GM12801 (cell line): Measurements from ENCODE around the gene CEP44.

Experiments used
- TF ChIP-seq, protein P1 (sequence below): IDR thresholded peaks from one replicate; pipeline ENCODE4 v1.5.1; 2011; ENCODE audit warnings: control low read depth; ENCODE audit not compliant: insufficient read length; ENCODE audit errors: extremely low read depth

The CEP44 gene

DNA sequence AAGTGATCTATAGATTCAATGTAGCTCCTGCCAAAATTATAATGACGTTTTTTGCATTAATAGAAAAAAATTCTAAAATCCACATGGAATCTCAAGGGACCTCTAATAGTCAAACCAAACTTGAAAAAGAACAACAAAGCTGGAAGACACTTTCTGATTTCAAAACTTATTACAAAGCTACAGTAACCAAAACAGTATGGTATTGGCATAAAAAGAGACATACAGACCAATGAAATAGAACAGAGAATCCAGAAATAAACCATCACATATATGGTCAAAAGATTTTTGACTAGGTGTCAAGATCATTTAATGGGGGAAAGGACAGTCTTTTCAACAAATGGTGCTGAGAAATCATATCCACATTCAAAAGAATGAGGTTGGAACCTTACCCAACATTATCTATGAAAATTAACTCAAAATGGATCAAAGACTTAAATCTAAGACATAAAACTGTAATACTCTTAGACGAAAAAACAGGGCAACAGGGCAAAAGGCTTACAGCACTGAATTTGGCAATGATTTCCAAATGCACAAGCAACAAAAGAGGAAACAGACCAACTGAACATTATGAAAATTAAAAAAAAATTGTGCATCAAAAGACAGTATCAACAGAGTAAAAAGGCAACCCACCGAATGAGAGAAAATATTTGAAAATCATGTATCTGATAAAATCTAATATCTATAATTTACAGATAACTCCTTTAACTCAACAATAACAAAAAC is 4.1 kb upstream of the CEP44 start:
- TF ChIP-seq, protein P1, sequence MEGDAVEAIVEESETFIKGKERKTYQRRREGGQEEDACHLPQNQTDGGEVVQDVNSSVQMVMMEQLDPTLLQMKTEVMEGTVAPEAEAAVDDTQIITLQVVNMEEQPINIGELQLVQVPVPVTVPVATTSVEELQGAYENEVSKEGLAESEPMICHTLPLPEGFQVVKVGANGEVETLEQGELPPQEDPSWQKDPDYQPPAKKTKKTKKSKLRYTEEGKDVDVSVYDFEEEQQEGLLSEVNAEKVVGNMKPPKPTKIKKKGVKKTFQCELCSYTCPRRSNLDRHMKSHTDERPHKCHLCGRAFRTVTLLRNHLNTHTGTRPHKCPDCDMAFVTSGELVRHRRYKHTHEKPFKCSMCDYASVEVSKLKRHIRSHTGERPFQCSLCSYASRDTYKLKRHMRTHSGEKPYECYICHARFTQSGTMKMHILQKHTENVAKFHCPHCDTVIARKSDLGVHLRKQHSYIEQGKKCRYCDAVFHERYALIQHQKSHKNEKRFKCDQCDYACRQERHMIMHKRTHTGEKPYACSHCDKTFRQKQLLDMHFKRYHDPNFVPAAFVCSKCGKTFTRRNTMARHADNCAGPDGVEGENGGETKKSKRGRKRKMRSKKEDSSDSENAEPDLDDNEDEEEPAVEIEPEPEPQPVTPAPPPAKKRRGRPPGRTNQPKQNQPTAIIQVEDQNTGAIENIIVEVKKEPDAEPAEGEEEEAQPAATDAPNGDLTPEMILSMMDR: no peak

DNA sequence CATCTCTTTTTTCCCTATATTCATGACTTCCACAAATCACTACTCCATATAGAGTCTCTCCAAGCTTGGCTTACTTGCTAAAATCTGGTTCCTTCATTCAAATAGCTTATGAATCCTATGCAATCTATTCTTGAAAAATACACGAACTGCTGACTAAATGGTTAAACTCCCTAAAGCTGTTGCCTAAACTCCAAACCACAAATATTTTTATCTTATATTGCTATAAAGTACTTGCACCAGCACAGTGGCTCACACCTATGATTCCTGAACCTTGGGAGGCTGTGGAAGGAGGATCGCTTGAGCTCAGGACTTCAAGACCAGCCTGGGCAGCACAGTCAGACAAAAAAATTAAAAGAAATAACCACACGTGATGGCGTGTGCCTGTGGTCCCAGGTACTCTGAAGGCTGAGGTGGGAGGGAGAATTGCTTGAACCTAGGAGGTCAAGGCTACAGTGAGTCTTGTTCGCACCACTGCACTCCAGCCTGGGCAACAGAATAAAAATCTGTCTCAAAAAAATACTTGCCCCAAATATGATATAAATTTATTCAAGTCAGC is 2.5 kb upstream of the CEP44 start:
- TF ChIP-seq, protein P1: no peak

DNA sequence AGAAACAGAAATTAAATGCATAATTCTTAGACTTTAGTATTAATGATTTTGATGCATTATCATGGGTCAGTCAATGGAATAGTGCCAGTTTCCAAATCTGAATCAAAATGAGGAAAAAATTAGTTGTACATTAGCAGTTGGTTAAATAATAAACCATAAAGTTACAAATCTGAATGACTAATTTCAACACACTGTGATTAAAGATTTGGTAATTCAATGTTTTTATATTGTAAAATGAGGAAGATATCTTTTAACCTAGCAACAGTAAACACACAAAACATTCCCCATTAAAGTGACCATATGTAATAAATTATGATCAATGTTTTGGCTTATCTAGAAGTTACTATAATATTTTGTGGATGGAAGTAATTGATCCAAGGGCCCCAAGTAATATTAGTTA is 1.8 kb upstream of the CEP44 start:
- TF ChIP-seq, protein P1: no peak

DNA sequence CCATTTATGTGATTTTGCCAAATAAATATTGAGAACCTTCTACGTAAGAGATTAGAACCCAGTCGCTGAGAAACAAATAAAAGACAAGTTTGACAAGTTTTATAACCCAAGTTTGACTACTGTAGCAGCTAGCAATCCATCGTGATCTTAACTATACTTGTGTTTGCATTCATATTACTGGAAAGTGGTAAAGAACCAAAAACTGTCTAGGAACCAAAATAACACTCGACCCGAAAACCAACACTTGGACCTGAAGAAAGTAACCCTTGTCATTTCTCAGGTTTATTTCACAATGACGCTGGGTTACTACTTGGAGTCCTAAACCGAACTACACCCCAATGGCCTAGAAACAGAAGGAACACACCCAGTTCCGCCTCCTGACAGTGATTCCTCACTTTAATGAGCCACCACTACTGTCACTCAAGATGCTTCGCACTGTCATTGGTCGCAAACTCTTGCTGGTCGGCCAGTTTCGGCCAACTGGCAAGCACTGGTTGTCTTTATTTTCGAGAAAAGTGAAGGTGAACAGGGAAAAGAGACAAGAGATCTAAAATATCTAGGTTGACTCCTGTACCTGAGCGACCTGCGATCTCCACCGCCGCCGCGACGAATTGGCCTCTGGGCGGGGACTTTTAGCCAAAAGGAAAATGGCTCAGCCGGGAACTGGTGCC is 740 bp upstream of the CEP44 start:
- TF ChIP-seq, protein P1: no peak

DNA sequence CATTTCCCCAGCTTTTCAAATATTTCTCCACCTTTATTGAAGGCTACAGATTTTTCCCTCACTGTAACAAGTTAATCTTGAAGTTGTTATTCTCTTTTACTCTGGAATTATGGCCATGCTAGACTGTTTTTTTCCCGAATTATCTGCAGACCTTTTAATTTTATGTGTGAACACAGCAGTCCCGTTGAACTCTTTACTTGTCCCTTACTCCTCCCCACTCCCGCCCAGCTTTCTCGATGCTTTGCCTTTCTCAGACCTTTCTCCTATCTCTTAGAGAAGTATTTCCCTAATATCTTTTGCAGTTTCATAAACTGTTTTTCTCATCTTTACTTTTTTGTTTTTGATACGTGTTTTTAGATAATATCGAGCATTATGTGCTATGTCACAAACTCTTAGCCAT is 776 bp downstream of the CEP44 start:
- TF ChIP-seq, protein P1: no peak

DNA sequence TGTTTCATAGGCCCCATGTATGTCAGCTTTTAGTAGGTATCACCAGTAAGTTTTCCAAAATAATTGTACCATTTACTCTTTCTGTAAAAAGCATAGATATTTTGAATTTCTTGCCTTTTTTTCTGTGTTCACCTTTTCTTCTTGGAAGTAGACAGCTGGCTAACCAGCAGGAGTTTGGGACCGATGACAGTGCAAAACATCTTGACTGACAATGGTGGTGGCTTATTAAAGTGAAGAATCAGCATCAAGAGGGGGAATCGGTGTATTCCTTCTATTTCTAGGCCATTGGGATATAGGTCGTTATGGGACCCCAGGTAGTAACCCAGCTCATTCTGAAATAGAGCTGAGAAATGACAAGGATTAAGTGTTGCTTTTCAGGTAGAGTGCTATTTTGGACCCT is 3.2 kb downstream of the CEP44 start:
- TF ChIP-seq, protein P1: no peak

DNA sequence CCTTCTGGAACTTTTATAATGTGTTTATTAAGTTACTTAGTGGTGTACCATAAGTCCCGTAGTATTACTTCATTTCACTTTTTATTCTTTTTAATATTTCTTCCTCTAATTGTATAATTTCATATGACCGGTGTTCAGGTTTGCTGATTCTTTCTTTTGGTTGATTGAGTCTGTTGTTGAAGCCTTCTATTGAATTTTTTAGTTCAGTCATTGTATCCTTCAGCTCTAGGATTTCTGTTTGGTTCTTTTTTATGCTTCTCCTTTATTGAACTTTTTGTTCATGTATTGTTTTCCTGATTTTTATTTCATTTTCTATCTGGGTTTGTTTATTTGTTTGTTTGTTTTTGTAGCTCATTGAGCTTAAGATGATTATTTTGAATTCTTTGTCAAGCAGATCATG is 8.8 kb downstream of the CEP44 start:
- TF ChIP-seq, protein P1: no peak
